Superior temporal gyrus (tissue), 1 donor: ENCODE measurements around the gene RBSN.
"Not testable (repeated sequence)": the region's sequence is repeated elsewhere in the genome, so short reads cannot be mapped to it uniquely, and the experiment has no call there.

Source experiments
- DNase-seq: peaks from one replicate; pipeline ENCODE4 v3.0.0-alpha.2; 2016; ENCODE audit errors: extremely low spot score

The RBSN gene

GRCh38 chr3:15098503-15099363 lies at the start of gene RBSN:
Gene RBSN, minus strand, starts transcription at chr3:15099148. Its CDS starts 3,028 bp downstream, at chr3:15096120.
- DNase-seq, result peak; percentile 96

DNA sequence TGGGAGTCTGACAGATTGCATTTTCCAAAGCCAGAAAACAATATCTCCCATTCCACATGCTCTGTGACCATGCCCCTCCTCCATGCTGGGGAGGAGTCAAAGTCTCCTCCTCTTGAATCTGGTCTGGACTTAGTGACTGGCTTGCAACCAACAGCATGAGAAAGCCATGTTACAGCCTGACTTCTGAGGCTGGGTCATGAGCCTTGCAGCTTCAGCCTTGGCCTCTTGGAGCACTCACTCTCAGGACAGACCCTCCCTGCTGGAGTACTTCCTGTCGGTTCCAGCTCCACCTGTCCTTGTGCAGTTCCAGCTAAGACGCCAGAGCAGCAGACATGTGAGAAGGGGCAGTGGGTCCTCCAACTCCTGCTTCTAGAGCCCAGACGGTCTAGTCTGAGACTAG lies 49.7 kb upstream of the RBSN start:
- no peak for DNase-seq

DNA sequence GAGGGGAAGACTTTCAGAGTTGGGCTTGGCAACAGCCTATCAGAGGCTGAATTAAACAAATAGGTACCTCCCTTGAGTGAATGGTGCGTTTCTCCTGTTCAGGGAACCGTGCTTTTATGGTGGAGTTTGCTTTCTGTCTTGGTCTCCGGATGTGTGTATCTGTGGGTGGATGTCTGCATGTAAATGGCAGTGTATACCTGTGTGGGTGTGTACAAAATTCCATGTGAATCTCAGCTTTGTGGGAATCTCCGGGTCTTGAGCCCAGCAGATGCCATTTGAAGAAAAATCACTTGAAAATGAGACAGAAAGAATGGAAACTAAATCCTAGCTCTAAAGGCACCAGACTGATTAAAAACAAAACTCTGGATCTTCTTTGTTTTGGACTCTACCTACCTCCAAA lies 37.9 kb upstream of the RBSN start:
- not testable (repeated sequence) for DNase-seq

- not testable (repeated sequence) for DNase-seq
Measured at GRCh38 chr3:15134968-15135367, 36.0 kb upstream of the RBSN start.

DNA sequence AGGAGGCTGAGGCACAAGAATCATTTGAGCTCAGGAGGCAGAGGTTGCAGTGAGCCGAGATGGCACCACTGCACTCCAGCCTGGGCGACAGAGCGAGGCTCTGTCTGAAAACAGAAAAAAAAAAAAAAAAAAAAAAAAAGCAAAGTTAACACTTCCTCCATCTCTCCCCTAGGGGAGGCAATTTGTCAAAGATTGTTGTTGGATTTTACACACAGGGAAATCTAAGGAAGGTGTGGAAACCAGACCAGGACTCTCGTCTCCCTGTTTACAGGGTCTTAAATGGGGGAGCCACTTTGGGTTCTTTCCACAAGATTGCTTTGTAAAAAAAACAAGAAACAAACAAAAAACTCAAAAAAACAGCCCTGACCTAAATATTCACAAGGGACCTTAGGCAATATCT lies 29.5 kb upstream of the RBSN start:
- DNase-seq, result not testable (repeated sequence)

GRCh38 chr3:15126975-15127374 lies 28.0 kb upstream of the RBSN start:
- DNase-seq, result not testable (repeated sequence)

DNA sequence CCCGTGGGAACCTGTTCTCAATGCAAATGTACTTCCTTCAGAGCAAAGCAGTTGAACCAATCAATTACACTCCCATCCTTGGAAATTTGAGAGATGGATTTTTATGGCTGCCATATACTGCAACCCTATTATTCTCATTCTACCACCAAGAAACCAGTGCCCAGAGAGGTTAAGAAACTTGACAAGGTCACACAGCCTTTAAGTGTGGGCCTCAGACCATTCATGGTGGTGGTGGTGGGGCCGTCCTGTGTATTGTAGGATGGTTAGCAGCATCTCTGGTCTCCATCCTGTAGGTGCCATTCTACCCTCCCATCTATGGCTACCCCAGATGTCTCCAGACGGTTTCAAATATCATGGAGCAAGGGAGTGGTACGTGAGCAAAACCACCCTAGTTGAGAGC lies 23.4 kb upstream of the RBSN start:
- no peak for DNase-seq

DNA sequence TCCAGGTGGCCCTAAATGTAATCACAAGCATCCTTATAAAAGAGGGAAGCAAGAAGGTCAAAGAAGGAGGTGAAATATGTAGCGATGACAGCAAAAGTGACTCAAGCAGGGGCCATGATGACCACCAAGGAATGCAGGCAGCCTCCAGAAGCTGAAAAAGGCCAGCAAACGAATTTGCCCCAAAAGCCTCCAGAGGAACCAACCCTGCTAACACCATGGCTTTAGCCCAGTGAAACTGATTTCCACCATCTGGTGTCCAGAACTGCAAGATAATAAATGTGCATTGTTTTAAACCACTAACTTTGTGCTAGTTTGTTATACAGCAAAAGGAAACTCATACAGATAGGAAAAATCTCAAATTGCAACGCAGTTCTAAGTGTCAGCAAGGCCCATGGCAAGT lies 23.0 kb upstream of the RBSN start:
- DNase-seq, result no peak

DNA sequence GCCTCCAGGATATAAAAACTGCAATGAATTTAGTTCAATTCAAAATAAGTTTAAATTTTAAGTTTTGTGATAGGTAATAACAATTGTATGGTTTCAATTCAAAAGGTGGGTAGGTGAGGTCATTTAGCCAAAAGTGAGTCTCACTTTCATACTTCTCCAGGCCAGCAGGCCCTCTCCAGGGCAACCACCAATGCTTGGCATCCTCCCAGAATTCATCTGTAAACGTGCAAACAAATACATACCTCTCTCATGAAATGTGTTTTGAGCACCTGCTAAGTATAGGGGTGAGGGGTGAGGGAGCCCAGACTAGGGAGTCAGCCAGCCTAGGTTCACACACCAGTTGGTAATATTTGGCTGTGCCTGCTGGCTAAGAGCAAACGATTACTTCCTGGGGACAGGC lies 22.0 kb upstream of the RBSN start:
- DNase-seq, result no peak

DNA sequence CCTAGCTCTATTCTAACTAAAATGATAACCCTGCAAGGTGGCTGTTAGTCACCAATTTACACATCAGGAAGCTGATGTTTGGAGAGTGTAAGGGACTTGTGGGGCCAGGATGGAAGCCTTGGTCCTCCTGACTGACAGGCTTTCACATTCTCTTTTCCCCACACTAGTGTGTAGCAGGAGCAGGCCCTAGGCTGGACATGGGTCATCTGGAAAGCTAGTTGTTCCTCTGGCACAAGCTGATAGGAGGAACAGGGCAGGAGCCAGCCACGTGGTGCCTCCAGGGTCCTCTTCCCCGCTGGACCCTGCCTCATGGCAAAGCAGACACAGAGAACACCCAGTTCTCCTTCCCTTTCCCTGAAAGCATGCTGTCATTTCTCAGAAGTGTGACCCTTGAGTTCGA lies 18.1 kb upstream of the RBSN start:
- DNase-seq, result no peak

GRCh38 chr3:15116032-15116669 lies 17.2 kb upstream of the RBSN start:
- DNase-seq, result no peak

DNA sequence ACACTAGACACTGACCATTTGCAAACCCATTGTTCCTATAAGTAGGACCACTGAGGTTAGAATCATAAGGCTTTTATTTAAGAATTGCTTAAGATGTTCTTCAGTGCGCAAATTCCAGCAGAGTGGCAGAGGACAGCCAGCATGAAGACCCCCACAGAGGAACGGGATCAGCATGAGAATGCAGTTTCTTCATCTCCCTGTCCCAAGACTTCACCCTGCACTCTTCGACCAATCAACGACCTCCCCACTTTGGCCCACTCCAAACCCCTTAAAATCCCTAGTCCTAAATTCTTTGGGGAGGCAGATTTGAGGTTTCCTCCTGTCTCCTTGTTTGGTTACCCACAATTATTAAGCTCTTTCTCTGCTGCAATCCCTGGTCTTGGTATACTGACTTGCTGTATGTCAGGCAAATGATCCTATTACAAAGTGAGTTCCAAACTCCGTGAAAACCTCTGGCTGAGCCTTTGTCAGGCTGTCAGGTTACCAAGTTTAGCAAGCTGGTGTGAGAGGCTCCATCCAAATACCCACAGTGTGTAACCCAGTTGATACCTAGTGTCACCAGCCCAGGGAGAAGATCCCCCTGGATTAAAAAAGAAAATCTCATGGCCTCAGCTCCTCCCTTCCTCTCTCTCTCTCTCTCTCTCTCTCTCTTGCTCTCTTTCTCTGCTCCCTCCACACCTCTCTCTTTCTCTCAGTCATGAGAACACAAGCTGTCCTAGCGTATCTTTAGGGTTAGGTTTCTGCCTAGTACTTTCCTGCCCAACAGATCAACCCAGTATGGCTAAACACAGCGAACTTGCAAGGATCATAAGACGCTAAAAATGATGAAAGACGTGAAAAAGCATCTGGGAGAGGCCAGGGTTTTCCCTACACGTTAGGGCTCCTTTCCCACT lies 15.8 kb upstream of the RBSN start:
- no peak for DNase-seq

DNA sequence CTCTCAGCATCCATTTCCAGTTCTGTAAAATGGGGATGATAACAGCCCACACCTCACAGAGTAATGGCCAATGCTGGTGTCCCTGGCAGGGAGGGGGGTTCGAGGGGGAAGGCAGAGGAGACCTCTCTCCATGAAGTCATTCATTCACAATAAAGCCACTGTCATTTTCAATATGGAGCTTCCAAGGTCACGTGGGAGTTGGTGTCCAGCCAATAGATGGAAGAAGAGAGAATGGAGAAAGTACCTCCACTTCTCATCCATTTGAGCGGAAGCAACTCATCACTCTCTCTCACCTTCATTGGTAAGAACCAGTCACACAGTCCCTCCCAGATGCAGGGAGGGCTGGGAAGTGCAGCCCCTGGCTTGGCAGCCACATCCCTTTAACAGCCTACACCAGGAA lies 14.9 kb upstream of the RBSN start:
- DNase-seq, result no peak

DNA sequence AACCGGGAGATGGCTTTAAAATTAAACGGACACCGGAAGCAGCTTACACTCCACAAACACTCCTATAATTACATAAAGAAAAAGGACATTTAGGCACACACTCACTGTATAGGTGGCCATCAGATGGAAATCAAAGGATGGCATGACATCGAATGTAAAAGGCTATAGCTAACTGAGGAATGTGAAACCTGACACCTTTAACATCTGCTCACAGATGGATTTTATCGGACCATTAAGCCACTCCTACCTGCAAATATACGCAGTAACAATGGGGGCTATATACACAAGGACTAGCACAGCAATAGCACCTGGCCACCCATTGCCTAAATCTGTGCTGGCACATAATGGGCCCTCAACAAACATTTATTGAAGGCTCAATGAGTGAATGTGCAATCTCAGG lies 14.5 kb upstream of the RBSN start:
- no peak for DNase-seq

DNA sequence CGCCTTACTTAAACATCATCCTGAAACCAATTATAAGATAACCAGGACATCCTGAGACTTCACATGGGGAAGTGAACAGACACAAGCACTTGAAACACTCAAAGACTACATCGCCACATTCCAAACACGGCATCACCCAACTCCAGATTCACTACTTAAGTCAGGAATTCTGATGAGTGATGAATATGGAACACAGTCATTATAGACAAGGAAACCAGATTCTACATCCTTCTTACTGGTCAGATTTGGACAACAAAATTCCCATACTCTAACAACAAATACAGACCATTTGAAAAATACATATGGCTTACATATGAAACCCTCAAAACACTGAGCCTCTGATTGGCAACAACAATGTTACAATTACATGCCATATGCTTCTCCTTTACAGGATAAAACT lies 13.1 kb upstream of the RBSN start:
- no peak for DNase-seq

GRCh38 chr3:15110206-15110605 lies 11.3 kb upstream of the RBSN start:
- DNase-seq, result no peak

GRCh38 chr3:15108869-15109268 lies 9.9 kb upstream of the RBSN start:
- no peak for DNase-seq

GRCh38 chr3:15108082-15108545 lies 9.2 kb upstream of the RBSN start:
- DNase-seq, result peak; percentile 85

DNA sequence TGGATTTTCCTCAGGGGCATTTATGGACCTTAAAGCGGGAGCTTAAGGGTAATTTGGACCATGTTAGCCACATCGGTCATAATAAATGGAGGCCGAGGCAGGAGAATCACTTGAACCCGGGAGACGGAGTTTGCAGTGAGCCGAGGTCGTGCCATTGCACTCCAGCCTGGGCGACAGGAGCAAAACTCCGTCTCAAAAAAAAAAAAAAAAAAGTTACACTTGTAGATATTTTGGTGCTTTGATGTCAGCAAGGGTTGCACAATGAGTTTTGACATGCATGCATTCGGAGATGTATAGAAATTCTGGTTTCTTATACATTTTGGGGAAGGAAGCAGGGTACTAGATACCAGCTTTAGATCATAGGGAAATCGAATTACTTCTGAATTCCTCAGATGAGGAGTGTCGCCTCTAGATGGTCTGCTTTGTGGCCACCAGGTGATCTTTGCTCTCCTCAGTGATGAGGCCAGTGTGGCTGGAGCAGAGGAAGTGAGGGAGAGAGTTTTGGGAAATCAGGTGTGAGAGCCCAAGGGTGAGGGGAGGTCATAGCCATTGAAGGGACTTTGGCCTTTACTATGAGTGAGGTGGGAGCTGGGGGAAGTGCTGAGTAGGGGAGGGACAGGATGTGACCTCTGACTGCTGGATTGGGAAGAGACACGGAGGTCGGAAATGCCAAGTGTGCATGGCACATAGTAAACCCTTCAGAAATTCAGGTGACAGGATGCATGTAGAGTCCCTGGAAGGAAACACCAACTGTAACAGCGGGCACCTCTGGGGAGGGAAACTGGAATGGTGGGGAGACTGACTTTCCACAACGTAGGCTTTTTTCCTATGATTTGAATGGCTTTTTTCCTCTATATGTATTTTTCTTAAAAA lies 8.4 kb upstream of the RBSN start:
- no peak for DNase-seq

- peak; percentile 55 for DNase-seq
Measured at GRCh38 chr3:15102836-15103235, 3.9 kb upstream of the RBSN start.

DNA sequence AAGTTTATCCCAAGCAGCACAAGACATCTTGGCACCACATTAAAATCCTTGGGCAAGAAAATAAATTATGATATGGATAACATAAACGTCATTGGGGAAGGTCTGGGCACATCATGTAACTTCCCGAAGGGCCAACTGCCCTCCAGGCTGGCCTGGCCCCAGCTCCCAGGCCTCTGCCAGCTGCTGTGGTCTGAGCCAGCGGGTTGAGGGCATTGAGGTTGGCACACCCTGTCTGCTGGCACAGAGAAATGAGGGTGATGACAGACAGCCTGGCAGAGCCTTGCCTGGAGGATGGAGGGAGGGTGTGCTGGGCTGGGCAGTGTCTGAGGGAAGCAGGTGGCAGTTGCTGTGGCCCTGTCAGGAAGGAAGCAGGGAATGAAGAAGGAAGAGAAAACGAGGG lies 3.3 kb upstream of the RBSN start:
- DNase-seq, result peak; percentile 59
